ENCODE data around the gene KDELR3.

The KDELR3 gene

GRCh38 chr22:38484244-38484643, 16.3 kb downstream of the KDELR3 start:
- no peak for DNase-seq

- DNase-seq, result no peak
These were observed 17.9 kb downstream of the KDELR3 start for GRCh38 chr22:38485783-38486182.

GRCh38 chr22:38487946-38488345, 20.1 kb downstream of the KDELR3 start:
- DNase-seq, result no peak

- no peak for DNase-seq
These were observed 21.2 kb downstream of the KDELR3 start for GRCh38 chr22:38489142-38489541.

- DNase-seq, result no peak
These were observed 21.8 kb downstream of the KDELR3 start for GRCh38 chr22:38489561-38490145.

- no peak for DNase-seq
These were observed 22.6 kb downstream of the KDELR3 start for GRCh38 chr22:38490475-38490874.

- DNase-seq, result no peak
These were observed 23.0 kb downstream of the KDELR3 start for GRCh38 chr22:38490915-38491314.

GRCh38 chr22:38491707-38492348, 23.9 kb downstream of the KDELR3 start:
- DNase-seq, result no peak

- no peak for DNase-seq
These were observed 26.6 kb downstream of the KDELR3 start for GRCh38 chr22:38494498-38494897.

GRCh38 chr22:38494939-38495338, 27.0 kb downstream of the KDELR3 start:
- no peak for DNase-seq

- DNase-seq, result no peak
These were observed 30.0 kb downstream of the KDELR3 start for GRCh38 chr22:38497869-38498268.

GRCh38 chr22:38501797-38502672, 34.1 kb downstream of the KDELR3 start:
- DNase-seq, result no peak

GRCh38 chr22:38503021-38503420, 35.1 kb downstream of the KDELR3 start:
- no peak for DNase-seq

GRCh38 chr22:38504731-38505540, 37.0 kb downstream of the KDELR3 start:
- peak; percentile 52 for DNase-seq

GRCh38 chr22:38505541-38506117, 37.7 kb downstream of the KDELR3 start:
- peak; percentile 60 for DNase-seq

GRCh38 chr22:38506118-38506962, 38.4 kb downstream of the KDELR3 start, which contains the start of gene DDX17:
DDX17 (minus strand) TSS chr22:38506311.
- peak; percentile 88 for DNase-seq

GRCh38 chr22:38510416-38510970, 42.6 kb downstream of the KDELR3 start:
- no peak for DNase-seq

- peak; percentile 2 for DNase-seq
These were observed 45.2 kb downstream of the KDELR3 start for GRCh38 chr22:38513063-38513462.

- no peak for DNase-seq
These were observed 50.7 kb downstream of the KDELR3 start for GRCh38 chr22:38518620-38519019.

- DNase-seq, result no peak
These were observed 51.8 kb downstream of the KDELR3 start for GRCh38 chr22:38519453-38520250.
